ENCODE results near the gene SERPINE2. TPM values are rescaled to one million over a fixed set of nuclear protein-coding genes. Genes with fewer than 3 reads are reported as not detected.
"Not testable (repeated sequence)": the region's sequence is repeated elsewhere in the genome, so short reads cannot be mapped to it uniquely, and the experiment has no call there.

SERPINE2 gene
- total RNA-seq, 1 experiment from 2014 or later: 93.3 TPM

- no peaks in the 10 kb centered on the region; the same call in 1 of the 2 replicates for H3K79me2 ChIP-seq (ENCODE audit: insufficient read depth, low read length)
- no peaks in the 10 kb centered on the region for H3K27me3 ChIP-seq (ENCODE audit: insufficient read depth, low read length)
- DNase-seq (ENCODE audit: low read depth, low spot score) (no peak), ATAC-seq (no peak)
- H3K27ac ChIP-seq (ENCODE audit: low read depth, low read length): no peak overlapping the region
- TF ChIP-seq POLR2AphosphoS5 (IDR thresholded peaks at IDR 0.05; ENCODE audit: low read depth, low read length) (no peak), POLR2A (IDR thresholded peaks at IDR 0.05; ENCODE audit: borderline replicate concordance, extremely low read depth, insufficient read depth, insufficient read length) (no peak)
- H3K4me2 ChIP-seq (ENCODE audit: low read length): no peak overlapping the region
- no peak overlapping the region for H3K9ac ChIP-seq (ENCODE audit: low read length)
- no peaks in the 10 kb centered on the region for H4K20me1 ChIP-seq (ENCODE audit: insufficient read depth)
- POLR2A ChIA-PET: no interaction called here
- no peak overlapping the region for H2AFZ ChIP-seq (ENCODE audit: low read depth, low read length, poor library complexity, severe bottlenecking)
- peaks cover 4% of the 10 kb centered on the region in 2 experiments; a peak in 2 of 4 replicates for H3K4me1 ChIP-seq (ENCODE audit: control insufficient read depth in 1 of 2, insufficient read depth in 2 of 2, low read length in 2 of 2)
- H3K36me3 ChIP-seq (ENCODE audit: control insufficient read depth in 1 of 2, insufficient read depth in 2 of 2, low read length in 2 of 2): no peaks in the 10 kb centered on the region
- H3K9me3 ChIP-seq (ENCODE audit: control insufficient read depth in 1 of 2, insufficient read depth in 1 of 2, low read depth in 1 of 2, low read length in 2 of 2): no peaks in the 10 kb centered on the region
- intact Hi-C loops (cut with micrococcal nuclease): no loop called here
- BruUV-seq (replicated peaks): no TSS peak
- no peaks in the 10 kb centered on the region for H3K9me2 ChIP-seq (ENCODE audit: insufficient read depth)
- RAD21 ChIA-PET (ENCODE audit: low non-redundant PET in 1 of 2, low total read pairs in 2 of 2, uncharacterized antibody in 2 of 2, unreplicated experiment in 2 of 2): no interaction called here
- no peak overlapping the region for H3K4me3 ChIP-seq (replicated peaks in 1 of 2; ENCODE audit: low read depth in 1 of 2, low read length in 2 of 2)
- CTCF ChIA-PET: interaction anchor here (4.7 kb wide), 1 partner anchor 11 kb away, joined by 23 read pairs; no protein-coding TSS in a partner anchor
These were observed 34.9 kb downstream of the SERPINE2 start for GRCh38 chr2:224004105-224004695.

GRCh38 chr2:224000662-224001061, 38.4 kb downstream of the SERPINE2 start:
- H2AFZ ChIP-seq (ENCODE audit: low read depth, low read length, poor library complexity, severe bottlenecking); RAD21 ChIA-PET (ENCODE audit: low non-redundant PET in 1 of 2, low total read pairs in 2 of 2, uncharacterized antibody in 2 of 2, unreplicated experiment in 2 of 2); H3K27ac ChIP-seq (ENCODE audit: low read depth, low read length); H3K9me3 ChIP-seq (ENCODE audit: control insufficient read depth in 1 of 2, insufficient read depth in 1 of 2, low read depth in 1 of 2, low read length in 2 of 2); H3K4me2 ChIP-seq (ENCODE audit: low read length); POLR2A ChIA-PET; CTCF ChIA-PET; H3K4me3 ChIP-seq (replicated peaks in 1 of 2; ENCODE audit: low read depth in 1 of 2, low read length in 2 of 2); DNase-seq (ENCODE audit: low read depth, low spot score); H3K36me3 ChIP-seq (ENCODE audit: control insufficient read depth in 1 of 2, insufficient read depth in 2 of 2, low read length in 2 of 2); ATAC-seq; H3K9me2 ChIP-seq (ENCODE audit: insufficient read depth); BruUV-seq (replicated peaks); H3K27me3 ChIP-seq (ENCODE audit: insufficient read depth, low read length); H3K79me2 ChIP-seq (ENCODE audit: insufficient read depth, low read length); H4K20me1 ChIP-seq (ENCODE audit: insufficient read depth); H3K9ac ChIP-seq (ENCODE audit: low read length); H3K4me1 ChIP-seq (ENCODE audit: control insufficient read depth in 1 of 2, insufficient read depth in 2 of 2, low read length in 2 of 2); intact Hi-C loops (cut with micrococcal nuclease): not testable (repeated sequence)

- Histone ChIP-seq H3K36me3 (ENCODE audit: control insufficient read depth in 1 of 2, insufficient read depth in 2 of 2, low read length in 2 of 2) (no peaks in the 10 kb centered on the region; a peak in 1 of 4 replicates), H3K79me2 (ENCODE audit: insufficient read depth, low read length) (no peaks in the 10 kb centered on the region), H3K4me3 (replicated peaks in 1 of 2; ENCODE audit: low read depth in 1 of 2, low read length in 2 of 2) (no peak overlapping the region), H3K9me2 (ENCODE audit: insufficient read depth) (no peaks in the 10 kb centered on the region), H3K9me3 (ENCODE audit: control insufficient read depth in 1 of 2, insufficient read depth in 1 of 2, low read depth in 1 of 2, low read length in 2 of 2) (no peaks in the 10 kb centered on the region), H4K20me1 (ENCODE audit: insufficient read depth) (no peaks in the 10 kb centered on the region), H3K4me1 (ENCODE audit: control insufficient read depth in 1 of 2, insufficient read depth in 2 of 2, low read length in 2 of 2) (no peaks in the 10 kb centered on the region), H3K4me2 (ENCODE audit: low read length) (no peak overlapping the region), H2AFZ (ENCODE audit: low read depth, low read length, poor library complexity, severe bottlenecking) (no peak overlapping the region), H3K9ac (ENCODE audit: low read length) (no peak overlapping the region), H3K27me3 (ENCODE audit: insufficient read depth, low read length) (no peaks in the 10 kb centered on the region), H3K27ac (ENCODE audit: low read depth, low read length) (no peak overlapping the region)
- ChIA-PET CTCF (no interaction called here), POLR2A (no interaction called here), RAD21 (ENCODE audit: low non-redundant PET in 1 of 2, low total read pairs in 2 of 2, uncharacterized antibody in 2 of 2, unreplicated experiment in 2 of 2) (no interaction called here)
- DNase-seq (ENCODE audit: low read depth, low spot score) (no peak), ATAC-seq (no peak)
- BruUV-seq (replicated peaks): no TSS peak
- TF ChIP-seq EZH2phosphoT487 (IDR thresholded peaks at IDR 0.05; ENCODE audit: borderline replicate concordance) (no peak), EGR1 (IDR thresholded peaks at IDR 0.05; ENCODE audit: low read depth) (no peak), SP1 (IDR thresholded peaks at IDR 0.05; ENCODE audit: low read depth) (no peak), RAD21 (IDR thresholded peaks at IDR 0.05; ENCODE audit: low read depth) (no peak)
- intact Hi-C loops (cut with micrococcal nuclease): loop anchor here (10.0 kb wide), 1 partner anchor 145 kb away; no protein-coding TSS in a partner anchor
These were observed 39.2 kb downstream of the SERPINE2 start for GRCh38 chr2:223999862-224000261.

All from HCT116 (cell line).